Measurements from ENCODE around the gene ZNF106.

- no peak for TF ChIP-seq CTCF (conservative IDR thresholded peaks at IDR 0.05; ENCODE audit: low read depth, low read length)
- no peak for TF ChIP-seq ELK1 (IDR thresholded peaks at IDR 0.05; ENCODE audit: borderline replicate concordance, low read depth, low read length)
- TF ChIP-seq POLR2A (IDR thresholded peaks at IDR 0.05; ENCODE audit: low read depth, low read length), result no peak
- TF ChIP-seq MXI1 (IDR thresholded peaks at IDR 0.05; ENCODE audit: borderline replicate concordance, low read depth, low read length), result no peak
- TF ChIP-seq USF2 (IDR thresholded peaks at IDR 0.05; ENCODE audit: low read depth, low read length), result no peak
- TF ChIP-seq SMC3 (IDR thresholded peaks at IDR 0.05; ENCODE audit: low read depth, low read length), result no peak
- no peak for TF ChIP-seq RCOR1 (IDR thresholded peaks at IDR 0.05; ENCODE audit: insufficient replicate concordance, low read length)
- no peak for TF ChIP-seq RAD21 (IDR thresholded peaks at IDR 0.05; ENCODE audit: low read length)
- no peak for TF ChIP-seq CHD1 (IDR thresholded peaks at IDR 0.05; ENCODE audit: low read depth, low read length)
- TF ChIP-seq RFX5 (IDR thresholded peaks at IDR 0.05; ENCODE audit: low read depth, low read length), result no peak
- no peak for TF ChIP-seq MAZ (IDR thresholded peaks at IDR 0.05; ENCODE audit: borderline replicate concordance, low read depth, low read length)
- TF ChIP-seq MAFK (IDR thresholded peaks at IDR 0.05; ENCODE audit: low read depth, low read length), result no peak
- TF ChIP-seq BHLHE40 (IDR thresholded peaks at IDR 0.05; ENCODE audit: low read depth, low read length), result no peak
Measured at GRCh38 chr15:42471002-42471401, 19.9 kb downstream of the ZNF106 start.
